Mesenchymal stem cell (in vitro differentiated cells and primary cell): ENCODE data around the gene SUGCT.
"Not testable (repeated sequence)": the region's sequence is repeated elsewhere in the genome, so short reads cannot be mapped to it uniquely, and the experiment has no call there.

Experiments
- DNase-seq: peaks from one replicate; pipeline ENCODE4 v3.0.0-alpha.2; 2013
- H2AFZ ChIP-seq: one replicate; pipeline ENCODE4 v1.6.1; 2013; ENCODE audit warnings: low read depth, mild to moderate bottlenecking, control low read depth, inconsistent platforms, low read length, moderate library complexity
- H2AK5ac ChIP-seq: 2 replicates; pipeline ENCODE4 v1.6.1; 2013; ENCODE audit warnings: low read length, moderate library complexity, mild to moderate bottlenecking, inconsistent platforms; ENCODE audit not compliant: severe bottlenecking
- H2BK120ac ChIP-seq: one replicate; pipeline ENCODE4 v1.6.1; 2013; ENCODE audit warnings: low read depth, mild to moderate bottlenecking, inconsistent platforms, low read length, moderate library complexity
- H2BK12ac ChIP-seq, 2 experiments: one replicate each; pipeline ENCODE4 v1.6.1; 2013; ENCODE audit warnings: inconsistent platforms in 2 of 2, low read length in 2 of 2, mild to moderate bottlenecking in 2 of 2, moderate library complexity in 2 of 2, control low read depth in 1 of 2
- H2BK15ac ChIP-seq: one replicate; pipeline ENCODE4 v1.6.1; 2013; ENCODE audit warnings: mild to moderate bottlenecking, low read depth, inconsistent platforms; ENCODE audit not compliant: poor library complexity, severe bottlenecking
- H2BK5ac ChIP-seq: 2 replicates; pipeline ENCODE4 v1.6.1; 2013; ENCODE audit warnings: low read depth, mild to moderate bottlenecking, low read length, control low read depth, inconsistent platforms; ENCODE audit not compliant: poor library complexity, severe bottlenecking
- H3K14ac ChIP-seq, 2 experiments: one replicate each; pipeline ENCODE4 v1.6.1; 2013; ENCODE audit warnings: inconsistent platforms in 2 of 2, low read length in 2 of 2, control low read depth in 1 of 2, mild to moderate bottlenecking in 1 of 2, moderate library complexity in 1 of 2
- H3K18ac ChIP-seq, 2 experiments: one replicate each; pipeline ENCODE4 v1.6.1; 2013; ENCODE audit warnings: inconsistent platforms in 2 of 2, low read length in 2 of 2, control low read depth in 1 of 2, low read depth in 1 of 2, mild to moderate bottlenecking in 1 of 2
- H3K23ac ChIP-seq, 2 experiments: one replicate each; pipeline ENCODE4 v1.6.1; 2013; ENCODE audit warnings: inconsistent platforms in 2 of 2, low read length in 2 of 2, mild to moderate bottlenecking in 2 of 2, moderate library complexity in 2 of 2, control low read depth in 1 of 2
- H3K27ac ChIP-seq: 2 replicates; pipeline ENCODE4 v1.5.1; 2013; ENCODE audit warnings: mild to moderate bottlenecking, moderate library complexity, low read length, control low read depth, inconsistent platforms; ENCODE audit not compliant: poor library complexity, severe bottlenecking
- H3K27me3 ChIP-seq, 2 experiments: 2 replicates each; pipeline versions ENCODE4 v1.6.1 to v1.7.0; 2013; ENCODE audit warnings: low read length in 2 of 2, mild to moderate bottlenecking in 2 of 2, moderate library complexity in 2 of 2, control low read depth in 1 of 2, inconsistent platforms in 1 of 2; ENCODE audit not compliant: control insufficient read depth in 1 of 2, insufficient read depth in 1 of 2
- H3K36me3 ChIP-seq, 2 experiments: 2 replicates each; pipeline versions ENCODE4 v1.6.1 to v1.7.0; 2013; ENCODE audit warnings: low read length in 2 of 2, control low read depth in 1 of 2, inconsistent platforms in 1 of 2, low read depth in 1 of 2, mild to moderate bottlenecking in 1 of 2; ENCODE audit not compliant: insufficient read depth in 2 of 2, control insufficient read depth in 1 of 2
- H3K4ac ChIP-seq, 2 experiments: one replicate each; pipeline ENCODE4 v1.6.1; 2013; ENCODE audit warnings: inconsistent platforms in 2 of 2, low read length in 2 of 2, mild to moderate bottlenecking in 2 of 2, moderate library complexity in 2 of 2, control low read depth in 1 of 2, low read depth in 1 of 2
- H3K4me1 ChIP-seq: 2 replicates; pipeline ENCODE4 v1.6.1; 2013; ENCODE audit warnings: low read depth, low read length, control low read depth; ENCODE audit not compliant: control insufficient read depth, insufficient read depth
- H3K4me2 ChIP-seq: 2 replicates; pipeline ENCODE4 v1.6.1; 2013; ENCODE audit warnings: low read length, mild to moderate bottlenecking, inconsistent platforms; ENCODE audit not compliant: poor library complexity, severe bottlenecking
- H3K4me3 ChIP-seq, 2 experiments: 2 replicates each; pipeline versions ENCODE4 v1.5.1 to v1.7.0; 2013; ENCODE audit warnings: low read length in 2 of 2, mild to moderate bottlenecking in 2 of 2, control low read depth in 1 of 2, low read depth in 1 of 2; ENCODE audit not compliant: insufficient read depth in 1 of 2
- H3K79me1 ChIP-seq: replicated peaks from 2 replicates; pipeline ENCODE4 v1.6.1; 2013; ENCODE audit warnings: mild to moderate bottlenecking, control low read depth, low read length, inconsistent platforms; ENCODE audit not compliant: poor library complexity, severe bottlenecking
- H3K9ac ChIP-seq: 2 replicates; pipeline ENCODE4 v1.7.0; 2013; ENCODE audit warnings: mild to moderate bottlenecking, low read length, moderate library complexity
- H3K9me3 ChIP-seq: 2 replicates; pipeline ENCODE4 v1.7.0; 2013; ENCODE audit warnings: mild to moderate bottlenecking, low read length; ENCODE audit not compliant: control insufficient read depth
- H4K8ac ChIP-seq: one replicate; pipeline ENCODE4 v1.6.1; 2013; ENCODE audit warnings: inconsistent platforms, mild to moderate bottlenecking, low read length, moderate library complexity
- H4K91ac ChIP-seq: one replicate; pipeline ENCODE4 v1.6.1; 2013; ENCODE audit warnings: mild to moderate bottlenecking, low read length, inconsistent platforms
- WGBS: methylation state at CpG from one replicate; pipeline ENCODE4 v1.1.7; 2013; ENCODE audit warnings: mixed read lengths; 5-methylcytosine and 5-hydroxymethylcytosine counted together

The SUGCT gene

DNA sequence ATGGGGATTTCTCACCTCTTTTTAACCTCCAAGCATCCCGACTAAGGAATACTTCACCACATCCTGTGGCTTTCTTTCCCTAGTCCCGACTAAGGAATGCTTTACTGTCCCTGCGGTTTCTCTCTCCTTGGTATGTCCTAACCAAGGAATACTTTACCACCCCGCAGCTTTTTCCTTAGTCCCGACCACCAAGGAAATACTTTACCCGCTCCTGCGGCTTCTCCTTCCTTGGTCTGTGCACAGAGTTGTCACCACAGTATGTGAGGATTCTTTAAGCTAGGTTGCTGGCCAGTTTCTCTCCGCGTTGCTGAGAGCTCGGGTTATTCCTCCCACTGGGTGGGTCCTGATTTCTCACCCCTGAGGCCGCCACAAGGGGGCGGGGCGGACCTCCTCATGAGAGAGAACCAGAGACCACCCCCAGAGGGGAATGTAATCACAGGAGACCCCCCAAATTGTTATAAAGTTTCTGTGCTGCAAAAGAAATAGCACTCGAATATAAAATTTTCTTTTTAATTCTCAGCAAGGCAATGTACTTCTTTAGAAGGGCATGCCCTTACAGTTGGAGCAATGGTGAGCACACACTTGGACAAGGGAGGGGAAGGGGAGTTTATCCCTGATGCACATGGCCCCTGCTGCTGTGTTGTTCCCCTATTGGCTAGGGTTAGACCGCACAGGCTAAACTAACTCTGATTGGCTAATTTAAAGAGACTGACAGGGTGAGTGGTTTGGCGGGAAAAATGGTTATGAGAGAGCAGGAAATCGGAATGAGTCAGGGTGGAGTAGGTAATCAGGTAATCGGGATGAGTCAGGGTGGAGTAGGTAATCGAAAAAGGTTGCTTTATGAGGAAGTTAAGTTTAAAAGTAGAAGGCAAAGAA lies 12.8 kb downstream of the SUGCT start:
- Histone ChIP-seq H2AFZ (no peak overlapping the region), H3K14ac (no peak overlapping the region), H4K8ac (no peak overlapping the region), H3K4me3 (no peak overlapping the region), H3K27me3 (no peaks in the 10 kb centered on the region), H3K18ac (no peak overlapping the region), H3K36me3 (no peaks in the 10 kb centered on the region), H2BK120ac (no peak overlapping the region), H3K27ac (no peak overlapping the region), H2AK5ac (no peak overlapping the region), H3K9ac (no peak overlapping the region), H2BK12ac (no peak overlapping the region), H2BK15ac (no peak overlapping the region), H3K4me2 (peak overlapping the region; percentile 22), H3K79me1 (no peaks in the 10 kb centered on the region), H4K91ac (no peak overlapping the region), H2BK5ac (no peak overlapping the region), H3K9me3 (no peaks in the 10 kb centered on the region), H3K4ac (no peak overlapping the region), H3K4me1 (no peaks in the 10 kb centered on the region), H3K23ac (no peak overlapping the region)
- DNase-seq = peak; percentile 4
- WGBS = 87% methylated on average over 17 of the region's 19 CpGs

DNA sequence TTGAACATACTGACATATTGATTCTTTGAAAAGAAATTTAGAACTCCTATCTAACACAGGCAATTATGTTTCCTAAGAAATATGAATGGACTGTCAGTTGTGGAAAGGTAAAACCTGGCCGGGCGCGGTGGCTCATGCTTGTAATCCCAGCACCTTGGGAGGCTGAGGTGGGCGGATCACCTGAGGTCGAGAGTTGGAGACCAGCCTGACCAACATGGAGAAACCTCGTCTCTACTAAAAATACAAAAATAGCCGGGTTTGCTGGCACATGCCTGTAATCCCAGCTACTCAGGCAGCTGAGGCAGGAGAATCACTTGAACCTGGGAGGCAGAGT lies 13.4 kb downstream of the SUGCT start:
- not testable (repeated sequence) for H2BK120ac ChIP-seq, H2BK15ac ChIP-seq, H3K4me1 ChIP-seq, H3K18ac ChIP-seq, H3K14ac ChIP-seq, H3K27me3 ChIP-seq, H3K23ac ChIP-seq, H3K36me3 ChIP-seq, H4K91ac ChIP-seq, H2AK5ac ChIP-seq, H2AFZ ChIP-seq, DNase-seq, H3K27ac ChIP-seq, H3K4me2 ChIP-seq, H3K9me3 ChIP-seq, H3K79me1 ChIP-seq, H3K4ac ChIP-seq, H4K8ac ChIP-seq, H2BK5ac ChIP-seq, H2BK12ac ChIP-seq, H3K4me3 ChIP-seq, H3K9ac ChIP-seq
- 96% methylated on average over 7 of the region's 7 CpGs for WGBS

GRCh38 chr7:40148671-40149070 lies 13.9 kb downstream of the SUGCT start:
- Histone ChIP-seq H4K8ac (no peak overlapping the region), H3K14ac (no peak overlapping the region), H3K23ac (no peak overlapping the region), H4K91ac (no peak overlapping the region), H2BK12ac (no peak overlapping the region), H3K9ac (no peak overlapping the region), H2BK5ac (no peak overlapping the region), H3K4me1 (no peaks in the 10 kb centered on the region), H2BK15ac (no peak overlapping the region), H2AFZ (no peak overlapping the region), H3K27me3 (no peaks in the 10 kb centered on the region), H2BK120ac (no peak overlapping the region), H3K27ac (no peak overlapping the region), H3K36me3 (no peaks in the 10 kb centered on the region), H2AK5ac (no peak overlapping the region), H3K79me1 (no peaks in the 10 kb centered on the region), H3K18ac (no peak overlapping the region), H3K4ac (no peak overlapping the region), H3K9me3 (no peaks in the 10 kb centered on the region), H3K4me2 (no peak overlapping the region), H3K4me3 (no peak overlapping the region)
- DNase-seq = no peak
- 99% methylated on average over 2 of the region's 2 CpGs for WGBS

DNA sequence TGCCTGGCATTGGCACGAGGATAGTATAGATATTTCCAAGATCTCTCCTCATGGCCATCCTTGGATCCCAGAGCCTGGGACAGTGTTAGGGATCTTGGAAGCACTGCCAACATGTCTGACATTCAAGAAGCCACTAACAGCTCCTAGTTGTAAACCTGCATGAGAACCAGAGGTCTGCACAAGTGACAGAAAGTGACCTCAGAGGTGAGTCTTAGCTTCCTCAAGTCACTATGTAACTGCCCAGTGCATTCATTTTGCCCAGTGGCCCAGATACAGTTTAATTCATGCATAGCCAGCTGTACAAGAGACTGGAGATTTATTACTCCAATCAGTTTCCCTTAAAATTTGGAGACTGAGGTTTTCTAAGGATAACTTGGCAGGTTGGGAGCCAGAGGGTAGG lies 16.7 kb downstream of the SUGCT start:
- H2BK15ac ChIP-seq = no peak overlapping the region
- no peak overlapping the region for H3K14ac ChIP-seq
- no peak for DNase-seq
- H3K9me3 ChIP-seq = no peaks in the 10 kb centered on the region
- WGBS = 100% methylated on average over 1 of the region's 1 CpG
- no peak overlapping the region for H3K4ac ChIP-seq
- no peak overlapping the region for H3K27ac ChIP-seq
- no peak overlapping the region for H3K4me3 ChIP-seq
- no peaks in the 10 kb centered on the region for H3K27me3 ChIP-seq
- no peak overlapping the region for H3K23ac ChIP-seq
- H2BK120ac ChIP-seq = no peak overlapping the region
- H2AK5ac ChIP-seq = no peak overlapping the region
- no peaks in the 10 kb centered on the region for H3K4me1 ChIP-seq
- H3K18ac ChIP-seq = no peak overlapping the region
- H2BK5ac ChIP-seq = no peak overlapping the region
- no peak overlapping the region for H4K91ac ChIP-seq
- H4K8ac ChIP-seq = no peak overlapping the region
- H3K9ac ChIP-seq = no peak overlapping the region
- H3K36me3 ChIP-seq = no peaks in the 10 kb centered on the region
- H3K79me1 ChIP-seq = peaks cover 2% of the 10 kb centered on the region
- H2BK12ac ChIP-seq = no peak overlapping the region
- no peak overlapping the region for H2AFZ ChIP-seq
- H3K4me2 ChIP-seq = no peak overlapping the region
